ENCODE measurements around the gene UBQLN2.

DNA sequence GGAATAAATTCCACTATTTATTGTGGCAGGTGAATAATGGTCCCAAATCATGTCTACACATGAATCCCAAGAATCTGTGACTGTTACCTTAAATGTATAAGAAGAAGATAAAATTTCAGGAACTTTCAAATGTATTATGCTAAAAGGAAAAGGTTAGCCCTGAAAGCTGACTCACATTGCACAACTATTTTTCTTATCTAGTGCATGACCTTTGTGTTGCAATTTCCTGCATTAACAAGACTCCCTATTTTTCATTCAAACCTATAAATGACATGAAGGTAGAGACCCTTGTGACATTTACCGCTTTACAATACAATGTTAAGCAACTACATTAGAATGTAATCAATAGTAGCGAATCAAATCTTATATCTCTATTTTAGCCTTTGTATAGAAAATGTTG is 36.7 kb downstream of the UBQLN2 start:
- TF ChIP-seq POLR2A (IDR thresholded peaks at IDR 0.05): no peak
- TF ChIP-seq, protein P1, sequence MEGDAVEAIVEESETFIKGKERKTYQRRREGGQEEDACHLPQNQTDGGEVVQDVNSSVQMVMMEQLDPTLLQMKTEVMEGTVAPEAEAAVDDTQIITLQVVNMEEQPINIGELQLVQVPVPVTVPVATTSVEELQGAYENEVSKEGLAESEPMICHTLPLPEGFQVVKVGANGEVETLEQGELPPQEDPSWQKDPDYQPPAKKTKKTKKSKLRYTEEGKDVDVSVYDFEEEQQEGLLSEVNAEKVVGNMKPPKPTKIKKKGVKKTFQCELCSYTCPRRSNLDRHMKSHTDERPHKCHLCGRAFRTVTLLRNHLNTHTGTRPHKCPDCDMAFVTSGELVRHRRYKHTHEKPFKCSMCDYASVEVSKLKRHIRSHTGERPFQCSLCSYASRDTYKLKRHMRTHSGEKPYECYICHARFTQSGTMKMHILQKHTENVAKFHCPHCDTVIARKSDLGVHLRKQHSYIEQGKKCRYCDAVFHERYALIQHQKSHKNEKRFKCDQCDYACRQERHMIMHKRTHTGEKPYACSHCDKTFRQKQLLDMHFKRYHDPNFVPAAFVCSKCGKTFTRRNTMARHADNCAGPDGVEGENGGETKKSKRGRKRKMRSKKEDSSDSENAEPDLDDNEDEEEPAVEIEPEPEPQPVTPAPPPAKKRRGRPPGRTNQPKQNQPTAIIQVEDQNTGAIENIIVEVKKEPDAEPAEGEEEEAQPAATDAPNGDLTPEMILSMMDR (IDR thresholded peaks at IDR 0.05 in 4 of 5, conservative IDR thresholded peaks at IDR 0.05 in 1 of 5): no peak
